Fibroblast of skin of left biceps (primary cell): Measurements from ENCODE around the gene PTOV1.

Experiments used
- DNase-seq, 2 experiments: peaks; one replicate each; pipeline ENCODE4 v3.0.0-alpha.2; 2013; ENCODE audit warnings: low read depth in 2 of 2

Gene PTOV1

GRCh38 chr19:49843265-49843664 is 7.7 kb upstream of the PTOV1 start:
- no peak for DNase-seq

DNA sequence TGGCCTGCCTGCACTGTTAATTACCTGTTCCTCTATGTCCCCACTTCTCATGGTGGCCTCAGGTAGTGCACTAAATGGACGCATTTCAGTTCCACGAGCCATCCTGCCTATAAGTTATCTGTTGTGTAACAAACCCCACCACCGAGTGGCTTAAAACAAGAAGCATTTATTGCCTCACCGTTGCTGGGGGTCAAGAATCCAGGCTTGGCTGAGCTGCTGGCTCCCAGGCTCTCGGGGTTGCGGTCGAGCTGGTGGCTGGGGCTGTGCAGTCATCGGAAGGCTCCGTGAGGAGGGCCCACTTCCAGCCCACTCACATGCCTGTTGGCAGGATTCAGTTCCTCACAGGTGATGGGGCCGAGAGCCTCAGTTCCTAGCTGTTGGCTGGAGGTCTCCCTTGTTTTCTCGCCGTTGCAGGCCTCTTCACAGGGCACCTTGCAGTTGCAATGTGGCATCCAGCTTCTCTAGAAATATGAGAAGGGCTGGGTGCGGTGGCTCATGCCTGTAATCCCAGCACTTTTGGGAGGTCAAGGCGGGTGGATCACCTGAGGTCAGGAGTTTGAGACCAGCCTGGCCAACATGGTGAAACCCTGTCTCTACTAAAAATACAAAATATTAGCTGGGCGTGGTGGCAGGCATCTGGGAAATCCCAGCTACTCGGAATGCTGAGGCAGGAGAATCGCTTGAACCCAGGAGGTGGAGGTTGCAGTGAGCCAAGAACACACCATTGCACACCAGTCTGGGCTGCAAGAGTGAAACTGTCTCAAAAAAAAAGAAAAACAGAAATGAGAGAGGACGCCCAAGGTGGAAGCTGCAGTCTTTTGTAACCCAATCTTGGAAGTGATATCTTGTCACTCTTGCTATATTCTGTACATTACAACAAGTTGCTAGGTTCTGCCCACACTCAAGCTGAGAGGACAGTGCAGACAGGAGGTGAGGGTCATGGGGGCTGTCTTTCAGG is 6.5 kb upstream of the PTOV1 start:
- DNase-seq = no peak

GRCh38 chr19:49845414-49845813 is 5.5 kb upstream of the PTOV1 start:
- DNase-seq = no peak

- no peak for DNase-seq
Observed at GRCh38 chr19:49846408-49846807, 4.6 kb upstream of the PTOV1 start.

DNA sequence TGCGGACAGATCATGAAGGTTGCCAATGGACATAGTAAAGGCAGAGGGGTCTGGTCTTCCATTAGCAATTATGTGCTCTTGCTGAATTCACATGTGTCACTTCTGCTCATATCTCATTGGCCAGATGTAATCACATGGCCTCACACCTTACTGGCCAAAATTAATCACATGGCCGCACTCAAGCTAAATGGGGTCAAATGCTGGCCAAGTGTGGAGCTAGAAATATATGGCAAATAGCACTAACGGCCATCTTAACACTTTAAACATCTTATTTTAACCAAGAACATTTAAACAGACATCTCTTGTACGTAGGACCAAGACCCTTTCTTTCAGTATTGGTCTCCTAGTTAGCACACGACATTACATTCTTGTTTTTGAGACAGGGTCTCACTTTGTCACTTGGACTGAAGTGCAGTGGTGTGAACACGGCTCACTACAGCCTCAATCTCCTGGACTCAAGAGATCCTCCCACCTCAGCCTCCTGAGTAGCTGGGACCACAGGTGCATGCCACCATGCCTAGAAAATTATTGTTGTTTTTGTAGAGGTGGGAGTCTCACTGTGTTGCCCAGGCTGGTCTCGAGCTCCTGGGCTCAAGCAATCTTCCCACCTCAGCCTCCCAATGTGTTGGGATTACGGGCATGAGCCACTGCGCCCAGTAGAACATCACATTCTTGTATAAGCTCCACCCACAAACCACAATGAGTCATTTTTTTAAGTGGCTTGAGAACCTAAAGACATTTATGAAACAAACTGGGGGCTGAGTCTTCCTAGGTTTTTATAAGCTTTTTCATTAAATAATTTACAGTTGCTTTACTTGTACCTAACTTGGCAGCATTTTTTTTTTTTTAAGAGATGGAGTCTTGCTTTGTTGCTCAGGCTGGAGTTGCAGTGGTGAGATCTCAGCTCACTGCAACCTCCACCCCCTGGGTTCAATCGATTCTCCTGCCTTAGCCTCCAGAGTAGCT is 2.9 kb upstream of the PTOV1 start:
- DNase-seq = peak in 1 of 2 experiments; percentile 31

- no peak for DNase-seq
Observed at GRCh38 chr19:49848938-49849337, 2.0 kb upstream of the PTOV1 start.

DNA sequence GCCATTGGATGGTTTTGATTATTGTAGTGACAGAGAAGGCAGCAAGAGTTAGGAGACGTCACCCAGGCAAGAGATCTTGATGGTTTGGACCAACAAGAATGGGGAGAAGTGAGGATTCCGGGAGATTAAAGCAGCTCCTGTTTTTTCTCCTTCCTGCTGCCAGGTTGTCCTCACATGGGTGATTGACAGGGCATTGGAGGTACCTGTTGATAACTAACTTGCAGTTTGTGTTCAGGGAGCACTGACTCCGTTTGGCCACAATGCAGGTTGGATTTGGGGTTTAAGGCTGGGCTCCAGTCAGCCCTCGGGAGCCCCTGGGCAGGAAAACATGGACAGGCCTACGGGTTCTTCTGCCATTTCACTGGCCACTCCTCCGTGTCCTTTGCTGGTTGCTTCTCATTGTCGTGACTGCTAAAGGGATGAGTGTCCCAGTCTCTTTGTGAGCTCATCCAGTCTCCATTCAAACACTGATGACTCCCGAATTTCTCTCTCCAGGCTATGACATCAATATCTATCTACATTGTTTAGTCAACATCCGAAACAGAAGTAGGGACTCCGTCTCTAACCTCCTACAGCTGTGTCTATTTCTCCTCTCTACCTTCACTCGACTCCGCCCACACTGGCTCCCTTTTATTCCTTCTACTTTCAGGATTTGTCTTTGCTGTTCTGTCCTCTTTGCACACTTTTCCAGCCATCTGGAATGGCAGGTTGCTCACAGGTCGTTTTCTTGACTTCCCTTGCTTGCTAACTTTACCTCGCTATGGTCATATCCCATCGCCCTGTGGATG is 1.3 kb upstream of the PTOV1 start:
- DNase-seq = no peak

- no peak for DNase-seq
Observed at GRCh38 chr19:49850221-49850486, 805 bp upstream of the PTOV1 start.

DNA sequence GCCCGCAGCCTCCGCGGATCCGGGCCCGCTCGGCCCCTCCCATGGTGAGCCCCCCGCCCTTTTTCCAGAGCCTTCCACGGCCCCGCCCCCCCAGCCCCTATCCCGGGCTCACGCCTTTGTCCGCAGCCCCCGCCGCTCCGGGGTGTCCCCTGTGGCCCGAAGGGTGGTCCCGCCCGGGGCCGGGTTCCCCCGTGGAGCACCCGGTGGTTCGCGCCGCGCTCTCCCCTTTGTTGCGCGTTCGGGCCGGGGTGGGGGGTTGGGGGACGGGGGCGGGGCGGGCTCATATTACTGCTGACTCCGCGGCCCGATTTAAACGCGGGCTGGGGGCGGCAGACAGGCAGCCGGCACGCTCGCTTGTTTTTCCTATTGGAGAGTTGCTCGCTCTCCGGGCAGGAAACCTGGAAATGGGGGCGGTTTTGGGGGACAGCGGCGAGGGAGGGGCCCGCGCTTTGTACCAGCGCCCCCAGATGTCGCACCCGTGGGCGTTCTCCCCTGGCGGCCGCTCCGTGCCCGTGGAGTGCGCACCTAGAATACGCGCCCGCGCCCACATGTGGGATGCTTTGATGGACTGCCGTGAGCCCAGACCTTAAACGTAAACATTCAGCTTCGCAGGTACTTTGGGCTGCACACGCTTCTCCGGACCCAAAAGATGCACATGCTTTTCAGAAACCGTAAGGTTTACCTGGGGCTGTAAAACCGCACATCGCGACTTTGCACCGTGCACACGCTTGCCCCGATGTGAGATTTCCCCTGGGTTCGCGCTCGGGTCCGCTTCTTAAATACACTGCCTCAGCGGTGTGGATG is 699 bp downstream of the PTOV1 start:
- DNase-seq = no peak

GRCh38 chr19:49852631-49853126 is 1.7 kb downstream of the PTOV1 start:
- DNase-seq = no peak

- DNase-seq = no peak
Observed at GRCh38 chr19:49853852-49854377, 3.0 kb downstream of the PTOV1 start.

- DNase-seq = no peak
Observed at GRCh38 chr19:49854378-49855263, 3.7 kb downstream of the PTOV1 start.

GRCh38 chr19:49855277-49855675 is 4.3 kb downstream of the PTOV1 start:
- DNase-seq = no peak

- no peak for DNase-seq
Observed at GRCh38 chr19:49855676-49856573, 5.0 kb downstream of the PTOV1 start.

DNA sequence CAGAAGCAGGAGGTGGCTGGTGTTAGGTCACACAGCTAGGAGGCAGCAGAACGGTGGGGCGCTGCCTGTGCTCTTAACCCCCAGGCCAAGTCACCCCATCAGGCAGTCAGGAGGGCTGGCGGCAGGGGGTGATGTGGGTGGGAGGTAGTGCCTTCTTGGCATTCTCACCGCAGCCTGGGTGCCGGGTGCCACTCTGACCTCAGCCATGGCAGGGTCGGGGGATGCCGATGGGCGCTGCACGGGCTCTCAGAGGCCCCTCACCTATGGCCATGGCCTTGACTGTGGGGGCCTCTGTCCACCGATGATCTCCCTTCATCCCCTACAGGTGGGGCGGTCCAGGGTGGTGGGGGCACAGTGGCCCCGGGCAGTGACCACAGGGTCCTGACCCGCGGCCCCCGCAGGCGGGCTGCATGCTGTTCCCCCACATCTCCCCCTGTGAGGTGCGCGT is 5.6 kb downstream of the PTOV1 start:
- DNase-seq = no peak

GRCh38 chr19:49857061-49857837 is 6.3 kb downstream of the PTOV1 start:
- no peak for DNase-seq

- no peak for DNase-seq
Observed at GRCh38 chr19:49857838-49858087, 6.8 kb downstream of the PTOV1 start.
